HG02798 (cell line): ENCODE results near the gene NELFA.
"Not testable (repeated sequence)": the region's sequence is repeated elsewhere in the genome, so short reads cannot be mapped to it uniquely, and the experiment has no call there.

Source experiments
- ATAC-seq: cut with Tn5 transposase; IDR thresholded peaks from one replicate; pipeline ENCODE4 v1.9.1; 2021; ENCODE audit warnings: mild to moderate bottlenecking; ENCODE audit not compliant: unreplicated experiment, poor library complexity

NELFA gene

GRCh38 chr4:1997712-1998111 lies 11.1 kb downstream of the NELFA start:
- ATAC-seq, result no peak

- ATAC-seq, result no peak
Observed at GRCh38 chr4:1996866-1997611, 11.7 kb downstream of the NELFA start.

GRCh38 chr4:1994938-1995337 lies 13.8 kb downstream of the NELFA start:
- no peak for ATAC-seq

GRCh38 chr4:1993718-1994516 lies 14.9 kb downstream of the NELFA start:
- ATAC-seq, result not testable (repeated sequence)

GRCh38 chr4:1993169-1993516 lies 15.6 kb downstream of the NELFA start:
- no peak for ATAC-seq

GRCh38 chr4:1992468-1993168 lies 16.2 kb downstream of the NELFA start:
- no peak for ATAC-seq

GRCh38 chr4:1991596-1992434 lies 17.0 kb downstream of the NELFA start:
- ATAC-seq, result no peak

GRCh38 chr4:1991087-1991486 lies 17.7 kb downstream of the NELFA start:
- no peak for ATAC-seq

- ATAC-seq, result no peak
Observed at GRCh38 chr4:1990676-1991075, 18.1 kb downstream of the NELFA start.

GRCh38 chr4:1990348-1990645 lies 18.5 kb downstream of the NELFA start:
- ATAC-seq, result no peak

- ATAC-seq, result no peak
Observed at GRCh38 chr4:1989533-1990347, 19.0 kb downstream of the NELFA start.

- no peak for ATAC-seq
Observed at GRCh38 chr4:1988327-1988724, 20.4 kb downstream of the NELFA start.

- ATAC-seq, result no peak
Observed at GRCh38 chr4:1987721-1988326, 20.9 kb downstream of the NELFA start.

GRCh38 chr4:1987296-1987695 lies 21.5 kb downstream of the NELFA start:
- ATAC-seq, result no peak

GRCh38 chr4:1986578-1987210 lies 22.1 kb downstream of the NELFA start:
- ATAC-seq, result no peak

GRCh38 chr4:1985780-1986577 lies 22.8 kb downstream of the NELFA start:
- no peak for ATAC-seq

GRCh38 chr4:1985294-1985693 lies 23.5 kb downstream of the NELFA start:
- ATAC-seq, result no peak
